ENCODE data around the gene PPIA. TPM values are rescaled to one million over a fixed set of nuclear protein-coding genes. Genes with fewer than 3 reads are reported as not detected.
"Not testable (repeated sequence)": the region's sequence is repeated elsewhere in the genome, so short reads cannot be mapped to it uniquely, and the experiment has no call there.

The PPIA gene
- polyA plus RNA-seq, 4 donors = 1,389 to 4,480 (median 2,811) TPM

GRCh38 chr7:44772867-44773266, 23.6 kb upstream of the PPIA start:
- Histone ChIP-seq H3K27me3 (ENCODE audit: control insufficient read depth in 3 of 3, insufficient read depth in 3 of 3, low read length in 3 of 3) (peaks cover 0 to 4% (median 0%) of the 10 kb centered on the region in 3 donors), H3K9me3 (ENCODE audit: control insufficient read depth in 2 of 2, insufficient read depth in 1 of 2, low read depth in 1 of 2, low read length in 1 of 2) (no peaks in the 10 kb centered on the region), H3K27ac (ENCODE audit: low read depth in 1 of 3, low read length in 2 of 3) (no peak overlapping the region), H3K36me3 (ENCODE audit: control insufficient read depth in 3 of 3, insufficient read depth in 2 of 3, low read depth in 1 of 3, low read length in 3 of 3) (peaks cover 0 to 7% (median 0%) of the 10 kb centered on the region in 3 donors), H3K4me3 (ENCODE audit: low read depth in 1 of 3, low read length in 3 of 3) (no peak overlapping the region), H3K4me1 (ENCODE audit: control insufficient read depth in 3 of 3, insufficient read depth in 2 of 3, low read depth in 1 of 3, low read length in 2 of 3) (peaks cover 0 to 16% (median 8%) of the 10 kb centered on the region in 3 donors)
- 37 to 62% (median 39%) methylated on average over 10 of the region's 10 CpGs for WGBS, 3 donors
- DNase-seq (peak in 1 of 2 donors; percentile 44), FAIRE-seq (no peak)

GRCh38 chr7:44774486-44774885, 22.0 kb upstream of the PPIA start:
- 77 to 78% (median 77%) methylated on average over 3 of the region's 3 CpGs for WGBS, 3 donors
- H3K27ac ChIP-seq (ENCODE audit: low read depth in 1 of 3, low read length in 2 of 3) = not testable (repeated sequence)

DNA sequence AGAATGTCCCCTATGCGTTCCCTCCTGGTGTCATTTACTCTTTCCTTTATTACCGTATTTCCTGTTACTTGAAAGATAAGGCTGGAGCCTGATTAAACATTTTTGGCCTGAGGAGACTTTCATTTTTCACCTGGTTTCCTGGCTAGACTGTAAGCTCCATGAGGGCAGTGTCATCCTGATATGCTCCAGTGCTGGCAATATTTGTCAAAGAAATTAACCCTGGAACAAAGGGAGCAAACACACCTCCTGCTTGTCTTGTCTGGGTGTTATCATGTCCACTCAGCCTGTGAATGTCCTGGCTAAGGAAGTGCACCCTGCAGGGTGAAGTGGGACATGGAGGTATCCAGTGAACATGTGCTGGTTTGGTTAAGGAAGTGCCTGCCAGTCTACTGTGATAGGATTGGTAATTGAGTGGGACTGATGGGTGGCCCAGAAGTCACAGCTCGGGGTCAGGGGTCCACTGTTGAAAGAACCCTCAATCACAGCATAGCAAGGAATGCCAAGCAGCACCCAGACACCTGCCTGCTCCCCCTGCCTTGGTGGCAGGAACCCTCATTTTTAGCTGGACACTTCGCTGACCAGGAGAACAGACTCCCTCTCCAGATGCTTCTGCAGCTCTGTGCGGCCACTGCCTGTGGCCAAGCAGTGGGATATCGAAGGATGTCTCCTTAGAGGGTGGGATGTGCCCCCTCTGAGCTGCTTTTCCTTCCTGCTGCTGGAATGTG, 20.9 kb upstream of the PPIA start:
- Histone ChIP-seq H3K27ac (ENCODE audit: low read depth in 1 of 3, low read length in 2 of 3) (no peak overlapping the region), H3K9me3 (ENCODE audit: control insufficient read depth in 2 of 2, insufficient read depth in 1 of 2, low read depth in 1 of 2, low read length in 1 of 2) (no peaks in the 10 kb centered on the region), H3K36me3 (ENCODE audit: control insufficient read depth in 3 of 3, insufficient read depth in 2 of 3, low read depth in 1 of 3, low read length in 3 of 3) (no peaks in the 10 kb centered on the region), H3K27me3 (ENCODE audit: control insufficient read depth in 3 of 3, insufficient read depth in 3 of 3, low read length in 3 of 3) (peaks cover 0 to 4% (median 0%) of the 10 kb centered on the region in 3 donors), H3K4me1 (ENCODE audit: control insufficient read depth in 3 of 3, insufficient read depth in 2 of 3, low read depth in 1 of 3, low read length in 2 of 3) (no peaks in the 10 kb centered on the region), H3K4me3 (ENCODE audit: low read depth in 1 of 3, low read length in 3 of 3) (no peak overlapping the region)
- FAIRE-seq (no peak), DNase-seq (no peak)
- 68 to 83% (median 80%) methylated on average over 6 of the region's 6 CpGs for WGBS, 3 donors

More at GRCh38 chr7:44774486-44774885, 22.0 kb upstream of the PPIA start:
- DNase-seq; H3K27me3 ChIP-seq (ENCODE audit: control insufficient read depth in 3 of 3, insufficient read depth in 3 of 3, low read length in 3 of 3); H3K36me3 ChIP-seq (ENCODE audit: control insufficient read depth in 3 of 3, insufficient read depth in 2 of 3, low read depth in 1 of 3, low read length in 3 of 3); H3K4me3 ChIP-seq (ENCODE audit: low read depth in 1 of 3, low read length in 3 of 3); FAIRE-seq; H3K9me3 ChIP-seq (ENCODE audit: control insufficient read depth in 2 of 2, insufficient read depth in 1 of 2, low read depth in 1 of 2, low read length in 1 of 2); H3K4me1 ChIP-seq (ENCODE audit: control insufficient read depth in 3 of 3, insufficient read depth in 2 of 3, low read depth in 1 of 3, low read length in 2 of 3): not testable (repeated sequence)

GRCh38 chr7:44776211-44776610, 20.3 kb upstream of the PPIA start:
- H3K9me3 ChIP-seq (ENCODE audit: control insufficient read depth in 2 of 2, insufficient read depth in 1 of 2, low read depth in 1 of 2, low read length in 1 of 2) = no peaks in the 10 kb centered on the region
- no peak overlapping the region for H3K4me3 ChIP-seq (ENCODE audit: low read depth in 1 of 3, low read length in 3 of 3)
- no peaks in the 10 kb centered on the region for H3K4me1 ChIP-seq (ENCODE audit: control insufficient read depth in 3 of 3, insufficient read depth in 2 of 3, low read depth in 1 of 3, low read length in 2 of 3)
- 57 to 76% (median 74%) methylated on average over 3 of the region's 3 CpGs for WGBS, 3 donors
- H3K27ac ChIP-seq (ENCODE audit: low read depth in 1 of 3, low read length in 2 of 3) = no peak overlapping the region
- H3K36me3 ChIP-seq (ENCODE audit: control insufficient read depth in 3 of 3, insufficient read depth in 2 of 3, low read depth in 1 of 3, low read length in 3 of 3) = no peaks in the 10 kb centered on the region
- H3K27me3 ChIP-seq (ENCODE audit: control insufficient read depth in 3 of 3, insufficient read depth in 3 of 3, low read length in 3 of 3) = peaks cover 0 to 4% (median 0%) of the 10 kb centered on the region in 3 donors
- DNase-seq (no peak), FAIRE-seq (no peak)

GRCh38 chr7:44782460-44782859, 14.0 kb upstream of the PPIA start:
- 95 to 100% (median 98%) methylated on average over 1 of the region's 1 CpG for whole genome bisulfite sequencing, 3 donors
- FAIRE-seq = no peak

GRCh38 chr7:44783407-44783806, 13.1 kb upstream of the PPIA start:
- Histone ChIP-seq H3K4me3 (ENCODE audit: low read depth in 1 of 3, low read length in 3 of 3) (no peak overlapping the region), H3K36me3 (ENCODE audit: control insufficient read depth in 3 of 3, insufficient read depth in 2 of 3, low read depth in 1 of 3, low read length in 3 of 3) (no peaks in the 10 kb centered on the region), H3K9me3 (ENCODE audit: control insufficient read depth in 2 of 2, insufficient read depth in 1 of 2, low read depth in 1 of 2, low read length in 1 of 2) (peaks cover 0 to 18% of the 10 kb centered on the region in 2 donors), H3K27me3 (ENCODE audit: control insufficient read depth in 3 of 3, insufficient read depth in 3 of 3, low read length in 3 of 3) (no peaks in the 10 kb centered on the region), H3K4me1 (ENCODE audit: control insufficient read depth in 3 of 3, insufficient read depth in 2 of 3, low read depth in 1 of 3, low read length in 2 of 3) (no peaks in the 10 kb centered on the region), H3K27ac (ENCODE audit: low read depth in 1 of 3, low read length in 2 of 3) (no peak overlapping the region)
- FAIRE-seq (no peak), DNase-seq (no peak)

More at GRCh38 chr7:44782460-44782859, 14.0 kb upstream of the PPIA start:
- Histone ChIP-seq H3K4me1 (ENCODE audit: control insufficient read depth in 3 of 3, insufficient read depth in 2 of 3, low read depth in 1 of 3, low read length in 2 of 3) (no peaks in the 10 kb centered on the region), H3K4me3 (ENCODE audit: low read depth in 1 of 3, low read length in 3 of 3) (no peak overlapping the region), H3K36me3 (ENCODE audit: control insufficient read depth in 3 of 3, insufficient read depth in 2 of 3, low read depth in 1 of 3, low read length in 3 of 3) (no peaks in the 10 kb centered on the region), H3K9me3 (ENCODE audit: control insufficient read depth in 2 of 2, insufficient read depth in 1 of 2, low read depth in 1 of 2, low read length in 1 of 2) (peaks cover 0 to 18% of the 10 kb centered on the region in 2 donors), H3K27me3 (ENCODE audit: control insufficient read depth in 3 of 3, insufficient read depth in 3 of 3, low read length in 3 of 3) (no peaks in the 10 kb centered on the region), H3K27ac (ENCODE audit: low read depth in 1 of 3, low read length in 2 of 3) (no peak overlapping the region)
- DNase-seq = no peak

DNA sequence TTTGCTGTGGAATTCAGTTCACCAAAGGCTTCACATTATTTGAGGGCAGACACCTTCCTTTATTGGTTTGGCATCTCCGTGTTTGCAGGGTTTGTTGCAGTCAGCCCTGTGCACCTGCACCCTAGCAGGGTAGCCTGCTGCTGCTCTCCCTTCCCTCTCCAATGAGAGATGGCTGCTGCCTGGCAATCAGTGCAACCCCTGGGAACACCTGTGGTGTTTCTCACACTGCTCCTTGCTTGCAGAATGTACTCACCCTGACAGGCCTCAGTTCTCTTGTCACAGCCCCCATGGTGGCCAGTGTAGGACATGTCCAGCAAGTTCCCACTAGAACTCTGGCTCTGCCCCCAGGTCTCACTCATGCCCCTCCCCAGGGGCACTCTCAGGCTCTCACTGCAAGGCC, 12.1 kb upstream of the PPIA start:
- H3K27me3 ChIP-seq (ENCODE audit: control insufficient read depth in 3 of 3, insufficient read depth in 3 of 3, low read length in 3 of 3) = no peaks in the 10 kb centered on the region
- WGBS, 3 donors = 56 to 86% (median 78%) methylated on average over 1 of the region's 1 CpG
- no peaks in the 10 kb centered on the region for H3K4me1 ChIP-seq (ENCODE audit: control insufficient read depth in 3 of 3, insufficient read depth in 2 of 3, low read depth in 1 of 3, low read length in 2 of 3)
- H3K36me3 ChIP-seq (ENCODE audit: control insufficient read depth in 3 of 3, insufficient read depth in 2 of 3, low read depth in 1 of 3, low read length in 3 of 3) = no peaks in the 10 kb centered on the region
- no peak for FAIRE-seq
- H3K9me3 ChIP-seq (ENCODE audit: control insufficient read depth in 2 of 2, insufficient read depth in 1 of 2, low read depth in 1 of 2, low read length in 1 of 2) = peaks cover 0 to 18% of the 10 kb centered on the region in 2 donors
- no peak overlapping the region for H3K27ac ChIP-seq (ENCODE audit: low read depth in 1 of 3, low read length in 2 of 3)
- no peak for DNase-seq
- no peak overlapping the region for H3K4me3 ChIP-seq (ENCODE audit: low read depth in 1 of 3, low read length in 3 of 3)

DNA sequence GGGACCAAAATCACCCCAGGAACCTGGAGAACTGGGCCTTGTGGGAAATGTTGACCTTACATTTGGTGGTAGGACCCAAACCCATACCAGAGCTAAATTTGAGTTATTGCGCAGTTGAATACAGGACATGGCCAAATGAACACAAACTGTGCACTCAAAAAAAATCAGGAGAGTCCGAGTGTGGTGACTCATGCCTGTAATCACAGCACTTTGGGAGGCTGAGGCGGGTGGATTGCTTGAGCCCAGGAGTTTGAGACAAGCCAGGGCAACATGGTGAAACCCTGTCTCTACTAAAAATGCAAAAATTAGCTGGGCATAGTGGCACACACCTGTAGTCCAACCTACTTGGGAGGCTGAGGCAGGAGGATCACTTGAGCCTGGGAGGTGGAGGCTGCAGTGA, 11.3 kb upstream of the PPIA start:
- peaks cover 0 to 18% of the 10 kb centered on the region in 2 donors for H3K9me3 ChIP-seq (ENCODE audit: control insufficient read depth in 2 of 2, insufficient read depth in 1 of 2, low read depth in 1 of 2, low read length in 1 of 2)
- H3K27me3 ChIP-seq (ENCODE audit: control insufficient read depth in 3 of 3, insufficient read depth in 3 of 3, low read length in 3 of 3); H3K4me1 ChIP-seq (ENCODE audit: control insufficient read depth in 3 of 3, insufficient read depth in 2 of 3, low read depth in 1 of 3, low read length in 2 of 3); FAIRE-seq; H3K36me3 ChIP-seq (ENCODE audit: control insufficient read depth in 3 of 3, insufficient read depth in 2 of 3, low read depth in 1 of 3, low read length in 3 of 3); DNase-seq; H3K4me3 ChIP-seq (ENCODE audit: low read depth in 1 of 3, low read length in 3 of 3); H3K27ac ChIP-seq (ENCODE audit: low read depth in 1 of 3, low read length in 2 of 3): not testable (repeated sequence)
- 86 to 91% (median 87%) methylated on average over 3 of the region's 3 CpGs for WGBS, 3 donors

GRCh38 chr7:44787041-44787440, 9.4 kb upstream of the PPIA start:
- no peaks in the 10 kb centered on the region for H3K27me3 ChIP-seq (ENCODE audit: control insufficient read depth in 3 of 3, insufficient read depth in 3 of 3, low read length in 3 of 3)
- H3K27ac ChIP-seq (ENCODE audit: low read depth in 1 of 3, low read length in 2 of 3) = no peak overlapping the region
- DNase-seq (no peak), FAIRE-seq (no peak)
- no peaks in the 10 kb centered on the region for H3K4me1 ChIP-seq (ENCODE audit: control insufficient read depth in 3 of 3, insufficient read depth in 2 of 3, low read depth in 1 of 3, low read length in 2 of 3)
- H3K36me3 ChIP-seq (ENCODE audit: control insufficient read depth in 3 of 3, insufficient read depth in 2 of 3, low read depth in 1 of 3, low read length in 3 of 3) = no peaks in the 10 kb centered on the region
- H3K4me3 ChIP-seq (ENCODE audit: low read depth in 1 of 3, low read length in 3 of 3) = no peak overlapping the region
- WGBS, 3 donors = 46 to 57% (median 51%) methylated on average over 4 of the region's 4 CpGs
- H3K9me3 ChIP-seq (ENCODE audit: control insufficient read depth in 2 of 2, insufficient read depth in 1 of 2, low read depth in 1 of 2, low read length in 1 of 2) = peaks cover 0 to 18% of the 10 kb centered on the region in 2 donors

Measured in small intestine (tissue), 7 donors.